Measurements from ENCODE around the gene EML1. TPM values are rescaled to one million over a fixed set of nuclear protein-coding genes. Genes with fewer than 3 reads are reported as not detected.

The EML1 gene
- total RNA-seq, 6 experiments from 2014 or later, result 3.3 to 6.8 (median 4.5) TPM

DNA sequence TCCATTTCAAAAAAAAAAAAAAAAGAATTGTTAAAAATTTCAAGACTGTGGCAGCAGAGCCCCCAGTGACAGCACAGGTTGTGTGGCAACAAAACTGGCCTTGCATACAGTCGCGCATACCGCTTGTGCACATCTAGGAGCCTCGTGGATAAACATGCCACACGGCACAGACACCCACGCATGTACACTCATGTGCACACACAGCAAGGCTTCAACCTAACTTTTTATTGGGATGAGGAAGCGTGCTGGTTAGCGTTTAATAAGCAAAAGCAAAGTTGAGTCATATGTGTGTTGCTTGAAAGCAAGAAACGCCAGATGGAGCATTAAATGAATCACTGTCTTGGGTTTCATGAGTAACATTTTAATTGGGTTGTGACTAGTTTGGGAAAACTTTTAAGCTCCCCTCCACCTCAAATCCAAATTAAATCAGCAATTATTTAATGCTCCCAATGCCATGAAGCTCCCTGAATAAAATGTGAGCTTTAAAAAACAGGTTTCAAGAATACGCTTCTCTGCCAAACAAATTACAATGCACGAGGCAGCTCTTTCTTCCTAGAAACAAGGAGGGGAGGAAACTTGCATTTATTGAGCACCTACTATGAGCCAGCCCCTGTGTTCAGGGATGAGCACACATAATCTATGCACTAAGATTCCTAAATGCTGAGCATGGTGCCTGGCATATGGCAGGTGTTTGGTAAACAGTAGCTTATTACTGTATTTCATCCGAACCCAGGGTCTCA is 35.7 kb upstream of the EML1 start:
- intact Hi-C loops (cut with DNase I), result no loop called here
- H3K9me3 ChIP-seq, result no peaks in the 10 kb centered on the region

DNA sequence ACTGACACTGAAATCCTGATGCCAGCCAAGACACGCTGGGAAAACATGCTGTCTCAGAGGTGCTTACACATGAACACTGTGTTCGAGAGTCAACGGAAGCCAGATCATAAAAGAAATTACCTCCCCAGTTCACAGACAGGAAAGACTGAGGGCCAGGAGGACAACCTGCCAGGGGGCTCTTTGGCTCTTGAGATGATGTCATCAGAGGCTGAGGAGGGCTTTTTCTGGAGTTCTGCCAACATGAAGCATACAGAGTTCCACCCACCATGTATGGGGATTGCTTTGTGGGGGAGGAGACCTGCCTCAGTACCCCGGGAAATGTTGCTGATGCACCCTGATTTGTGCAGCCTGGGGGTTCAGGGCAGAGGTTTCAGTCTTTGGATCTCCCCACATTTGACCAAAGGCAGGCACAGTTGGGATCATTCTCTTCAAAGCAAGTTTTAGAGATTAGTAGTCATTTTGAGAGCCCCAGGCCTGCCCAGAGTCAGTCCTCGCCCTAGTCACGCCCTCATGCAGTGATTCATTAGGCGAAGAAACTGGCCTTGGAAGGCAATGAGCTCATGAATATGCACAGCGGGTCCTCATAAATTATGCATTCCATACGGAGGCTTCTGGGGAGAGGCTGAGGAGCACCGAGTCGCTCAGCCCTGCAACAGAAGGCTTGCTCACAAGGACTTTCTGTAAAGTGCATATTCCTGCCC is 34.9 kb upstream of the EML1 start:
- Histone ChIP-seq H3K4me3 (no peak overlapping the region), H3K36me3 (no peaks in the 10 kb centered on the region), H3K27me3 (no peaks in the 10 kb centered on the region), H3K27ac (no peak overlapping the region), H3K9me3 (no peaks in the 10 kb centered on the region), H3K4me1 (peaks cover 0 to 10% (median 3%) of the 10 kb centered on the region in 4 donors)
- ATAC-seq (no peak), DNase-seq (peak in 1 of 3 donors; percentile 12)
- intact Hi-C loops (cut with DNase I), result no loop called here
- TF ChIP-seq, protein P1, sequence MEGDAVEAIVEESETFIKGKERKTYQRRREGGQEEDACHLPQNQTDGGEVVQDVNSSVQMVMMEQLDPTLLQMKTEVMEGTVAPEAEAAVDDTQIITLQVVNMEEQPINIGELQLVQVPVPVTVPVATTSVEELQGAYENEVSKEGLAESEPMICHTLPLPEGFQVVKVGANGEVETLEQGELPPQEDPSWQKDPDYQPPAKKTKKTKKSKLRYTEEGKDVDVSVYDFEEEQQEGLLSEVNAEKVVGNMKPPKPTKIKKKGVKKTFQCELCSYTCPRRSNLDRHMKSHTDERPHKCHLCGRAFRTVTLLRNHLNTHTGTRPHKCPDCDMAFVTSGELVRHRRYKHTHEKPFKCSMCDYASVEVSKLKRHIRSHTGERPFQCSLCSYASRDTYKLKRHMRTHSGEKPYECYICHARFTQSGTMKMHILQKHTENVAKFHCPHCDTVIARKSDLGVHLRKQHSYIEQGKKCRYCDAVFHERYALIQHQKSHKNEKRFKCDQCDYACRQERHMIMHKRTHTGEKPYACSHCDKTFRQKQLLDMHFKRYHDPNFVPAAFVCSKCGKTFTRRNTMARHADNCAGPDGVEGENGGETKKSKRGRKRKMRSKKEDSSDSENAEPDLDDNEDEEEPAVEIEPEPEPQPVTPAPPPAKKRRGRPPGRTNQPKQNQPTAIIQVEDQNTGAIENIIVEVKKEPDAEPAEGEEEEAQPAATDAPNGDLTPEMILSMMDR (IDR thresholded peaks at IDR 0.05), result no peak
- no peak for TF ChIP-seq POLR2A (IDR thresholded peaks at IDR 0.05)
- WGBS (ENCODE audit: insufficient coverage, low coverage, low lambda C conversion rate, missing lambda C conversion rate), result 83% methylated on average over 2 of the region's 11 CpGs

More for the DNA sequence above, 35.7 kb upstream of the EML1 start:
- 63% methylated on average over 9 of the region's 12 CpGs for WGBS (ENCODE audit: insufficient coverage, low coverage, low lambda C conversion rate, missing lambda C conversion rate)
- no peak overlapping the region for H3K27ac ChIP-seq
- no peak for TF ChIP-seq POLR2A (IDR thresholded peaks at IDR 0.05)
- TF ChIP-seq, protein P1 (IDR thresholded peaks at IDR 0.05), result no peak
- H3K4me3 ChIP-seq, result no peak overlapping the region
- ATAC-seq (no peak), DNase-seq (peak in 2 of 3 donors; percentile 8 to 17)
- H3K27me3 ChIP-seq, result no peaks in the 10 kb centered on the region
- H3K4me1 ChIP-seq, result peaks cover 0 to 14% (median 3%) of the 10 kb centered on the region in 4 donors
- no peaks in the 10 kb centered on the region for H3K36me3 ChIP-seq

DNA sequence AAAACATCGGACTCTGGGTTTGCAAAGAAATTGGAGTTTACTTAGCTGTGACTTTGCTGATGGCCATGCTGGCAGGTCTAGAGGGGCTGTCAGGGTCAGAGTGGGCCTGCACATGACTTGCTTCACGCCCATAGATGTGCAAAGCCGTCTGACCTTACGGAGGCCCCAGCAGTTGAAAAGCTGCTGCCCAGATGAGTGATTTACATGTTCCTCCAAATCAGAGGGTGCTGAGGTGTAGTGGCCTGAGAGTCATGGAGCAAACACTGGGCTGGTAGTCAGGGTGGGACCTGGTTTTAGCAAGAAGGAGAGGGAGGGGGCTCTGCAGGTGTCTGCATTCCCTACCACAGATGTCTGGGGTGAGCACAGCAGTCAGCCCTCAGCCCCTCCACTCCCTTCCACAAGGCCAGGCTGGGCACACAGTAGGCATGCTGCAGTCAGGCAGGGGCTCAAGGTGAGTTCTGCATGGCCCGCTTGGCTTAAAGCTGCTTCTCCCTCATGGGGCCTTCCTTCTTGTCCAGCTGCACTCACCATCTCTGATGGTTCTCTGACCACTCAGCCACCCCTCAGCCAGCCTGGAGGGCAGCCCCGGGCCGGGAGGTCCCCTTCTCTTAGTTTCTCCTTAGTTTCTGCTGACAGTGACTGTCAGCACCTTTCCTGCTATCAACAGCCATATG is 34.2 kb upstream of the EML1 start:
- DNase-seq, result peak in 2 of 3 donors; percentile 6 to 26
- 40% methylated on average over 3 of the region's 7 CpGs for WGBS (ENCODE audit: insufficient coverage, low coverage, low lambda C conversion rate, missing lambda C conversion rate)
- TF ChIP-seq, protein P1 (IDR thresholded peaks at IDR 0.05), result no peak
- Histone ChIP-seq H3K27ac (no peak overlapping the region), H3K27me3 (no peaks in the 10 kb centered on the region), H3K36me3 (no peaks in the 10 kb centered on the region), H3K4me1 (peaks cover 0 to 15% (median 3%) of the 10 kb centered on the region in 4 donors), H3K9me3 (no peaks in the 10 kb centered on the region), H3K4me3 (no peak overlapping the region)
- ATAC-seq, result no peak
- intact Hi-C loops (cut with DNase I), result no loop called here

DNA sequence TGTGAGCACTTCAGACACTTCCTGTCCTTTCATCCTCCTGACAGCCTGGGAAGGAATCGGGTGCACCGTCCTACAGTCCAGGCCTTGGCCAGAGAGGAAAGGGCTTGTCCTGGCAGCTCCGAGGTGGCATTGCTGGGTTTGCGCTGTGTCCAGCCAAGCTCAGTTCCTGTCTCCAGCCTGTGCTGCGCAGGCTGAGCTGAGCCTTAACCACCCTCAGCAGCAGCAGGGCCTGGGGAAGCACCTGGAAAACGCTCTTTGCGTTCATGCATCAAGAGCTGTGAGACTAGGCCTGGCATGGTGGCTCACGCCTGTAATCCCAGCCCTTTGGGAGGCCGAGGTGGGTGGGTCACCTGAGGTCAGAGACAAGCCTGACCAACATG is 33.7 kb upstream of the EML1 start:
- H3K36me3 ChIP-seq, result no peaks in the 10 kb centered on the region
- no CpG with 5 or more reads among the region's 9 CpGs for WGBS (ENCODE audit: insufficient coverage, low coverage, low lambda C conversion rate, missing lambda C conversion rate)
- no peaks in the 10 kb centered on the region for H3K27me3 ChIP-seq
- H3K9me3 ChIP-seq, result no peaks in the 10 kb centered on the region
- intact Hi-C loops (cut with DNase I), result no loop called here
- no peak overlapping the region for H3K4me3 ChIP-seq
- TF ChIP-seq, protein P1 (IDR thresholded peaks at IDR 0.05), result no peak
- TF ChIP-seq POLR2A (IDR thresholded peaks at IDR 0.05), result no peak
- no peak overlapping the region for H3K27ac ChIP-seq
- H3K4me1 ChIP-seq, result peaks cover 0 to 15% (median 3%) of the 10 kb centered on the region in 4 donors
- DNase-seq (peak in 2 of 3 donors; percentile 12 to 38), ATAC-seq (no peak)

Measured in right lobe of liver (tissue), 6 donors.